Upper lobe of left lung (tissue), 4 donors: ENCODE measurements around the gene C12orf57.

Source experiments
- POLR2AphosphoS5 ChIP-seq, 2 donors: sonication (generic); formaldehyde crosslinking; IDR thresholded peaks; one replicate each; pipeline ENCODE4 v1.5.1; 2017; ENCODE audit warnings: antibody characterized with exemption in 2 of 2
- TF ChIP-seq, protein P1 (sequence below), 6 experiments: fragments of 450-650 bp in 4 of 6; fragments of 200-600 bp in 2 of 6; sonication (generic) in 2 of 6; IDR thresholded peaks; one replicate each; pipeline ENCODE4 v1.5.1; 2016 to 2019; ENCODE audit warnings: antibody characterized with exemption in 6 of 6

GRCh38 chr12:6980075-6980474, 36.3 kb downstream of the C12orf57 start:
- TF ChIP-seq, protein P1, sequence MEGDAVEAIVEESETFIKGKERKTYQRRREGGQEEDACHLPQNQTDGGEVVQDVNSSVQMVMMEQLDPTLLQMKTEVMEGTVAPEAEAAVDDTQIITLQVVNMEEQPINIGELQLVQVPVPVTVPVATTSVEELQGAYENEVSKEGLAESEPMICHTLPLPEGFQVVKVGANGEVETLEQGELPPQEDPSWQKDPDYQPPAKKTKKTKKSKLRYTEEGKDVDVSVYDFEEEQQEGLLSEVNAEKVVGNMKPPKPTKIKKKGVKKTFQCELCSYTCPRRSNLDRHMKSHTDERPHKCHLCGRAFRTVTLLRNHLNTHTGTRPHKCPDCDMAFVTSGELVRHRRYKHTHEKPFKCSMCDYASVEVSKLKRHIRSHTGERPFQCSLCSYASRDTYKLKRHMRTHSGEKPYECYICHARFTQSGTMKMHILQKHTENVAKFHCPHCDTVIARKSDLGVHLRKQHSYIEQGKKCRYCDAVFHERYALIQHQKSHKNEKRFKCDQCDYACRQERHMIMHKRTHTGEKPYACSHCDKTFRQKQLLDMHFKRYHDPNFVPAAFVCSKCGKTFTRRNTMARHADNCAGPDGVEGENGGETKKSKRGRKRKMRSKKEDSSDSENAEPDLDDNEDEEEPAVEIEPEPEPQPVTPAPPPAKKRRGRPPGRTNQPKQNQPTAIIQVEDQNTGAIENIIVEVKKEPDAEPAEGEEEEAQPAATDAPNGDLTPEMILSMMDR (IDR thresholded peaks at IDR 0.05), result no peak
- no peak for TF ChIP-seq POLR2AphosphoS5 (IDR thresholded peaks at IDR 0.05)
